HG02763 (cell line): ENCODE data around the gene EPDR1.
"Not testable (repeated sequence)": the region's sequence is repeated elsewhere in the genome, so short reads cannot be mapped to it uniquely, and the experiment has no call there.

ENCODE experiments used
- ATAC-seq: cut with Tn5 transposase; IDR thresholded peaks from one replicate; pipeline ENCODE4 v1.9.1; 2021; ENCODE audit warnings: mild to moderate bottlenecking, moderate library complexity; ENCODE audit not compliant: unreplicated experiment

The EPDR1 gene

DNA sequence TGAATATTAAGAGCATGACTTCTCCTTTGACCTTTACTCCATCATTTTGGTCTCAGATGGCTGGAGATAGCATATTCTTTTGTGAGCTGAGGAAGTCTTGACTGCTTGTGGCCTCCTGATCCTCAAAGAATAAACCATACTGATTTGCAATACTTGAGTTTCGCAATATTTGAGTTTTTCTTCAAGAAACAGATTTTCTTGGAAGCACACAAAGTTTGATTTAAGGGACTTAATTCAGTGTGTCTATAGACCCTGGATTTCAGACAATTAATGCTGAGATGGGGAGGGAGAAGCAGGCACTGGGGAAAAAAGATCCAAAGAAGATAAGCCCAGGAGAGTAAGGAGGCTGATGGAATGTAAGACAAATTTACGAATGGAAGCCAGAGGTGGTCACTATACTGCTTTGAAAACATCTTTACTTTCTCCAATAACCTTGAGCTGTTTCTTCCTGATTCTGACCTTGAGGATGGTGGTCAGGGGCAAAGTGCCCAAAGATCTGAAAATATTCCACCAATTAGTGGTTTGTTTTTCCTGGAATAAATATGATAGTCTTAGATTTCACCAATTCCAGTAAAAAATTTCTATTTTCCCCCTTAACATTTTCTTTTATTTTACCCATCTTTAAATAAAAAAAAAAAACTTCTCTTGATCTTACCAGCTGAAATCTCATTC lies 7.5 kb downstream of the EPDR1 start:
- no peak for ATAC-seq

- ATAC-seq, result no peak
Observed at GRCh38 chr7:37928878-37929277, 8.4 kb downstream of the EPDR1 start.

GRCh38 chr7:37930226-37930948 lies 9.9 kb downstream of the EPDR1 start:
- no peak for ATAC-seq

DNA sequence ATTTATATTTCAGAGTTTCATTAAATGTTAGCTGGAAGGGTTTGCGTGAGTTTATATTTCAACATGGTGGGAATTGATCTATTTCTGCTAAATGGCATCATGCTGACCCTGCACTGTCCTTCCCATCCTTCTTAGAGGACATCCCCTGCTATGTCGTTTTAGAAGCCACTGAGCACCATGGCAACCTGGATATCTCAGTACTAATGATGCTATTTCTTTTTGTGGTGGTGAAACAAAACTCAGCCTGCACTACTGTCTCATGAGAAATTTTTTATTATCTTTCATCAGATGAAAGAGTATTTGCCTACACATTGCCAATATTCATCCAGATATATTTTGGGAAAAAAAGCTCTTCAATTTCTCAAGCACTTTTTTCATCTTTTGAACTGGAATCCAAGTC lies 12.1 kb downstream of the EPDR1 start:
- ATAC-seq, result no peak

DNA sequence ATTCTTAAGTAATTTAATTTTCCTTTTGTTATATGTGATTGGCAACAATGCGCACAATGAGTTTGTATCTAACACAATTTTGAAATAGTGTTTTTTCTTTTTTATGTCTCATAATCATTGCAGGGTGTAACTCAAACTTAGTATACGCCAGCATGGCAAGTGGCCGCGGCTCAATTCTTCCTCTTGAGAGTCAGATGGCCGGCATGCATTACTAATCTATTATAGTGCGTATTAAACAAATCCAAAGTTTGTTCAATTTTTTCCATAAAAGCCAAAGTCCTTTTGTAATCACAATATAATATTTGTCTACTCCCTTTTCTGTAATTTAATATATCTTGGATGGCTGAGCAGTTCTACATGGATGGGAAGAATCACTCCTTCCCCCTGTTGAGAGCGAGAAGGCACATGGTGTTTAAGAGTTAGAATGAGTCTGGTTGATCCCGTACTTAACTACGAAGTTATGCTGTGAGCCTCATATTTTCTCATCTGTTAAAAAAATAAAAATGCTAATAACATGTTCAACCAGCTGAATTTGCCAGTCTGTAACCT lies 12.7 kb downstream of the EPDR1 start:
- ATAC-seq, result no peak

GRCh38 chr7:37942934-37943610 lies 22.6 kb downstream of the EPDR1 start:
- ATAC-seq, result no peak

DNA sequence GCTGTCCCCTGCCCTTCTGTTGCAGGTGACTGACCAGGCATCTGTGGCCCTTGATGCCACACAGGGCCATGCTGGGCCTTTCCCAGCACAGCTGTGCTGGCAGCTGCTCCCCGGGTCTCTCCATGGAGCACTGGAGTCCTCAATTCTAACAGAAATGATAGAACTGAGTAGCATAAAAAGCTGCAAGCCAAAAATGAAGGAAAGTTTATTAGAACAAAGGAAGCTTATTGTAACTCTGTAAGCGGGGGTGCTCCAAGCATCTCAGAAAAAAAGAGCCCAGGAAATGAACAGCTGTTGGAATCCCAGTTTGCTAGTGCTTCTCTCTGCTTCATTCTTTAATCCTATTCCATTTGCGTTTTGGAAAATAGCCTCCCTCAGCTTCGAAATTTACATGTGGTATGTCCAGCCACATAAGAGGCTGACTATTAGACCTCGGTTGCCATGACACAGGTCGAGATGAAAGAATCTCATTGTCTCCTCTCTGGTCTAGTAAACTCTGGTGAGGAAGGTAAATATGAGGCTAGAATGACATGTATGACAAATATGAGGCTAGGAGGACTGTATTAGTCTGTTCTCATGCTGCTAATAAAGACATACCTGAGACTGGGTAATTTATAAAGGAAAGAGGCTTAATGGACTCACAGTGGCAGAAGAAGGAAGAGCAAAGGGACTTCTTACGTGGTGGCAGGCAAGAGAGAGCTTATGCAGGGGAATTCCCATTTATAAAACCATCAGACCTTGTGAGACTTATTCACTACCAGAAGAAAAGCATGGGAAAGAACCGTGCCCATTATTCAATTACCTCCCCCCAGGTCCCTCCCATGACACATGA lies 23.7 kb downstream of the EPDR1 start:
- ATAC-seq, result no peak

- ATAC-seq, result no peak
Observed at GRCh38 chr7:37944737-37945054, 24.3 kb downstream of the EPDR1 start.

DNA sequence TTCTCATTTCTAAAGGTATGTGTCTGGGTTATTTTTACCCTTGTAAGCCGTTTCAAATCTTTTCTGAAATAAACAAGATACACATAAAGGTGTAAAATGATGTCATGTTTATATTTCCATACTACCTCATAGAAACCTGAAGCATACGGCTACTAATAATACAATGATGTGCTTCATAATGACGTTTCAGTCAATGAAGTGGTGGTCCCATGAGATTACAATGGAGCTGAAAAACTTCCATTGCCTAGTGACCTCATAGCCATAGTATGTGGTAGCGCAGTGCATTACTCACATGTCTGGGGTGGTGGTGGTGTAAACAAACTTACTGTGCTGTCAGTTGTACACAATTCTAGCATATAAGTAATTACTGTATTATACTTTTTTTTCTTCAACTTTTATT lies 24.9 kb downstream of the EPDR1 start:
- ATAC-seq, result no peak

GRCh38 chr7:37947138-37947940 lies 26.9 kb downstream of the EPDR1 start:
- no peak for ATAC-seq

DNA sequence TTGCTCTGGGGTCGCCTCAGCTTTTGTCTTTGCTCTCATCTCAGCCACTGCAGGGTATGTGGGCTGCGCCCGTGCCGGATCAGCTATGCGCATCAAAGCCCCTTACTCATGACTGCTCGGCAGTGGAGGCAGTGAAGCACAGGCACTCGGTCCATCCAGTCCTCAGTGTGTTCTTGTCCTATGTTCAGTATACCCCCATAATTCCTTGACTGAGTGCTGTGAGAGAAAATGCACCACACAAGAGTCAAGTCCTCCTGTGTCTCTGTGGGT lies 27.4 kb downstream of the EPDR1 start:
- ATAC-seq, result no peak

DNA sequence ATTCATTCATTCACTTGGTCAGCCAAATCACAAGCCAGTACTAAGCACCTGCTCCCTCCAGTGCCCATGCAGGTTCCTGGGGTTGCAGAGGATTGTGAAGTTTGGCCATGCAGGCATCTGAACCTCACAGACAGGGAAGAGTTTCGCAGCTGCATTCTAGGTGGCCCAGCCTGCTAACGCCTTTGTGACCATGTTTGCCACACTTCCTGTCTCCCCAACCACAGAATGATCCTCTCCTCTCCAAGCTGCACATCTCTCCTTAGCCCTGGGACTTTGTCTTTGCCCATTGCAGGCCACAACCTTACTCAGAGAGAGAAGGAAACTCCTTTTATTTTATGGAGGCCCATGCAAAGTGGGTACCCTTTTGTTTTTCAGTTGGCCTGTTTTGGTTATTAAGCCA lies 31.8 kb downstream of the EPDR1 start:
- ATAC-seq, result no peak

GRCh38 chr7:37954217-37954616 lies 33.8 kb downstream of the EPDR1 start:
- not testable (repeated sequence) for ATAC-seq

GRCh38 chr7:37956791-37957190 lies 36.4 kb downstream of the EPDR1 start:
- ATAC-seq, result no peak

DNA sequence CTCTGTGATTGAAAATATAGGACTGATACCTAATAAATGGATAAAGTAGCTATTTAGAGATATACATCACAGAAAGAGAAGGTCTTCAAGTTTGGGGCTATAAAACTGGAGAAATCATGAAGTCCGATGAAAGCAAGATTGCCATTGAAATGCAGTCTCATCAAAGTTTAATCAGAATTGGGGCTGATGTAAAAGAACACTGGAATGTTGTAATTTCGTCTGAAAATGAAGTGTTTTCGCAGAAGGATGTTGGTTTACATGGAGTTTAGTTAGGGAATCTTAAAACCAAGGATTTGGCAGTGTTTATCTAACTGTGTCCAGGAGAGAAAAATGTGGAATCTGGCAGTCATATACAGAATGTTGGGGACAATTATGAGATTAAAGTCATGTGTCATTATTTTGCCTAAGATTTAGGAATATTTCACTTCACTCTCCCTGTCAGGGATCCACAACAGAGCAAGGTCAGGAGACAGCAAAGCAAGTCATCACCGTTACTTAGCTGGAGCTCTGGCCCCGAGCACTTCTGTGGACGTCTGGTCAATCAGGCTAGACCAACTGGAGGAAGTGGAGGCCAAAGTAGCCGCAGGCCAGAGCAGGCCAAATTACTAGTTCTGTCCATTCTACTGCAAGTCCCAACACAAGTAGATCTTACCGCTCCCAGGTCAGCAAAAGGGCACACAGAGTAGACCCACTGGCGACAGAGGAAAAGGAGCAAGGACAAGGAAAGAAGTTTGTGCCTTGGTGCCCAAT lies 37.0 kb downstream of the EPDR1 start:
- no peak for ATAC-seq

DNA sequence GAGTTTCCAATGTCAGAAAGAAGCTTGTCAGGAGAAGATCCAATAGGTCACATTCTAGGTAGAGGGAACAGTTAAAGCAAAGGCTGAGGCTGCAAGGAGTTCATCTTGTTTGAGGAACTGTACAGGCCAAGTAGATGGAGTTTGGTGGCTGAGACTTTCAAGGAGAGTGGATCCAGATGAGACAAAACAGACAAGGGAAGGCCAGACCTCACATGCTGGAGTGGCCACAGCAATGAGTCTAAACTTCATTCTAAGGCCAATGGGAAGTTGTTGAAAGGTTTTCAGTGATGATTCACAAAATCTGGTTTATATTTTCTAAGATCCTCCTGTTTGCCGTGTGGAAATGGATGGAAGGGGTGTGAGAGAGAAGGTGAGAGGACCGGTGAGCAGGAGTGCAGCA lies 40.0 kb downstream of the EPDR1 start:
- ATAC-seq, result no peak

- ATAC-seq, result no peak
Observed at GRCh38 chr7:37961251-37961650, 40.8 kb downstream of the EPDR1 start.

GRCh38 chr7:37964196-37964595 lies 43.8 kb downstream of the EPDR1 start:
- no peak for ATAC-seq

DNA sequence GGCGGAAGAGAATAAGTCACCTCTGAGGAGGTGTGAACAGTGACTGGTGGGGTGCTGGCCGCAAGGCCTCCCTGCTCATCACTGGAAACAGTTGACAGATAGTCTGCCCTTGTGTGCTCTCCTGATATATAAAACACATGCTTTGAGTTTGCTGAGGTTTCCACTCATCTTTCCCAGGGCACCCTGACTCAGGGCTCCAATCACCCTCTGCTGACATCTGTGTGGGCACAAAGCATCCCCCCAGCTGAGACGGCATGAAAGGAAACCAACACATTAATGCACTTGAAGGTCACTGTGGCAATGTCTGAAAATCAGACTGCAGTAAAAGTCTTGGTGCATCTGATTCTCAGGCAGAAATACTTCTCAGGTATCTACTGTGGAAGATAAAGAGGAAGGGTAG lies 49.8 kb downstream of the EPDR1 start:
- ATAC-seq, result no peak

- ATAC-seq, result no peak
Observed at GRCh38 chr7:37971491-37971890, 51.1 kb downstream of the EPDR1 start.
